ENCODE measurements around the gene SLC66A2.
A peak's percentile ranks its signal among the peaks of the same experiment; 100 is the strongest.

The SLC66A2 gene

GRCh38 chr18:79864006-79864725 lies 87.3 kb downstream of the SLC66A2 start:
- no peak for DNase-seq

- no peak for DNase-seq
These were observed 88.1 kb downstream of the SLC66A2 start for GRCh38 chr18:79863161-79864005.

- DNase-seq: no peak
These were observed 88.9 kb downstream of the SLC66A2 start for GRCh38 chr18:79862562-79862961.

- DNase-seq: no peak
These were observed 89.8 kb downstream of the SLC66A2 start for GRCh38 chr18:79861687-79862086.

GRCh38 chr18:79859314-79859713 lies 92.1 kb downstream of the SLC66A2 start:
- DNase-seq: no peak

GRCh38 chr18:79857082-79857671 lies 94.3 kb downstream of the SLC66A2 start:
- DNase-seq: peak; percentile 61

- peak; percentile 85 for DNase-seq
These were observed 95.1 kb downstream of the SLC66A2 start for GRCh38 chr18:79856119-79857007.

- DNase-seq: no peak
These were observed 96.1 kb downstream of the SLC66A2 start for GRCh38 chr18:79855147-79855933.

GRCh38 chr18:79853993-79854364 lies 97.5 kb downstream of the SLC66A2 start:
- no peak for DNase-seq

GRCh38 chr18:79853303-79853992 lies 98.0 kb downstream of the SLC66A2 start:
- no peak for DNase-seq

GRCh38 chr18:79852561-79853302 lies 98.7 kb downstream of the SLC66A2 start:
- no peak for DNase-seq

Measured in NCI-H69 (cell line).